Natural killer cell treated with Interleukin-12 subunit alpha and Interleukin-12 subunit beta and Interleukin-15 and Interleukin-18, amount 100 ng/mL, for 72 hours (primary cell): ENCODE results near the gene PDE4B. TPM values are rescaled to one million over a fixed set of nuclear protein-coding genes. Genes with fewer than 3 reads are reported as not detected.

Experiments
- ATAC-seq, 2 donors: fragments of 150-1000 bp; cut with Tn5 transposase in 1 of 2; sonication (Bioruptor Pico), chemical (Tn5 transposase) in 1 of 2; 2 replicates each; pipeline ENCODE4 v1.10.0; 2021
- DNase-seq: peaks from one replicate; pipeline ENCODE4 v3.0.0; 2022; ENCODE audit warnings: low spot score
- H3K27ac Mint-ChIP-seq, 2 donors: 1 replicate in 1 of 2; 2 replicates in 1 of 2; pipeline ENCODE4 v1.8.0; 2022; ENCODE audit warnings: mixed read lengths in 2 of 2, mild to moderate bottlenecking in 1 of 2, moderate library complexity in 1 of 2
- H3K27me3 Mint-ChIP-seq, 2 donors: 1 replicate in 1 of 2; 2 replicates in 1 of 2; pipeline ENCODE4 v1.8.0; 2022; ENCODE audit warnings: mixed read lengths in 2 of 2
- H3K36me3 Mint-ChIP-seq: one replicate; pipeline ENCODE4 v1.8.0; 2022; ENCODE audit warnings: mixed read lengths
- H3K4me1 Mint-ChIP-seq, 2 donors: 1 replicate in 1 of 2; 2 replicates in 1 of 2; pipeline ENCODE4 v1.8.0; 2022; ENCODE audit warnings: low read depth in 2 of 2, mixed read lengths in 2 of 2, mild to moderate bottlenecking in 1 of 2
- H3K4me3 Mint-ChIP-seq: one replicate; pipeline ENCODE4 v1.8.0; 2022; ENCODE audit warnings: mixed read lengths
- H3K9me3 Mint-ChIP-seq: 2 replicates; pipeline ENCODE4 v1.8.0; 2022; ENCODE audit warnings: mixed read lengths
- total RNA-seq, 2 donors: library from RNA; stranded (reverse); gene quantifications; one replicate each; pipeline ENCODE4 v1.2.3, GENCODE V29; 2022

PDE4B gene
- total RNA-seq, 2 donors from 2014 or later = 83.8 to 136 TPM

- Mint-ChIP-seq H3K27ac (peak overlapping the region in 1 of 2 donors; percentile 63), H3K4me3 (no peak overlapping the region), H3K9me3 (no peaks in the 10 kb centered on the region), H3K36me3 (peaks cover 80% of the 10 kb centered on the region), H3K4me1 (peaks cover 39 to 62% of the 10 kb centered on the region in 2 donors), H3K27me3 (no peaks in the 10 kb centered on the region)
- DNase-seq (no peak), ATAC-seq (no peak)
Observed at GRCh38 chr1:66365635-66366034, 572.9 kb downstream of the PDE4B start.

GRCh38 chr1:66366634-66367033, 573.9 kb downstream of the PDE4B start:
- peak overlapping the region; percentile 43 for H3K4me3 Mint-ChIP-seq
- peaks cover 84% of the 10 kb centered on the region for H3K36me3 Mint-ChIP-seq
- H3K9me3 Mint-ChIP-seq = peaks cover 5% of the 10 kb centered on the region
- peaks cover 44 to 68% of the 10 kb centered on the region in 2 donors for H3K4me1 Mint-ChIP-seq
- DNase-seq (no peak), ATAC-seq (peak in 1 of 2 donors; percentile 45)
- peak overlapping the region; percentile 63 to 84 for H3K27ac Mint-ChIP-seq
- no peaks in the 10 kb centered on the region for H3K27me3 Mint-ChIP-seq

DNA sequence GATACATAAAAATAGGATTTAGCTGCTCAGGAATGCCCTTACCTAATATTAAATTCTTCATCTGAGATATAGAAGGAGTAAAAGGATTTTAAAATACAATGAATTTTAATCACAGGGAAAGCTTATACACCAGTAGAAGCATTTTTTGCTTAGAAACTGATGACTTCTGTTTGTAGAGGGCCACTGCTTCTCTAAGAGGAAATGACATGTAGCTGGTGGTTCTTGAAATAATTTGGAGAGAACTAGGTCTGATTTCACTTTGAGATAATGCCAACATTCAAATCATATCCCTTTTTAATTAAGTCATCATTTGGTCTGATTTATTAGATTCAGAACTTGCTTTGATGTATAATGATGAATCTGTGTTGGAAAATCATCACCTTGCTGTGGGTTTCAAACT, 574.7 kb downstream of the PDE4B start:
- ATAC-seq (no peak), DNase-seq (no peak)
- no peaks in the 10 kb centered on the region for H3K27me3 Mint-ChIP-seq
- peaks cover 5% of the 10 kb centered on the region for H3K9me3 Mint-ChIP-seq
- peak overlapping the region; percentile 63 to 84 for H3K27ac Mint-ChIP-seq
- peaks cover 45 to 68% of the 10 kb centered on the region in 2 donors for H3K4me1 Mint-ChIP-seq
- H3K4me3 Mint-ChIP-seq = no peak overlapping the region
- H3K36me3 Mint-ChIP-seq = peaks cover 84% of the 10 kb centered on the region

DNA sequence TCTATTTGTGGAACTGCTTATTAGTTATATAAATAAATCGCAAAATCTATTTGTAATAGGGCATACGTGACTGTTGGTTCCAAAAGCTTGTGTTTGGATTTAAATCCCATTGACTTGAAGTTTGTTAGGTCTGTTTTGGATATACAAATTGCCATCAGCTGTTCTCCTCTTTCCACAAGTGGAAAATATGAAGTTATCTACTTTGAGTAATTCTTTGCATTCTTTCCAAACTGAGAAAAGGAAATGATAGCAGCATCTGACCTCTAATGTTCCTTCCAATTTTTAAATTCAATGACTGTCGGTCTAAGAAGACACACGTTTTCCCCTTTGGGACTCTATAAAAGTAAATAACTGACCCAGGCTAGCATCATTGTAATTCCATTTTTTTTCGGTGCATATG, 575.6 kb downstream of the PDE4B start:
- no peak overlapping the region for H3K4me3 Mint-ChIP-seq
- no peak for DNase-seq
- H3K27ac Mint-ChIP-seq = peak overlapping the region; percentile 10 to 84

GRCh38 chr1:66370462-66370971, 577.8 kb downstream of the PDE4B start:
- H3K27me3 Mint-ChIP-seq = no peaks in the 10 kb centered on the region
- peaks cover 70% of the 10 kb centered on the region for H3K36me3 Mint-ChIP-seq
- no peak for ATAC-seq
- peaks cover 5% of the 10 kb centered on the region for H3K9me3 Mint-ChIP-seq
- no peak for DNase-seq
- peaks cover 61 to 73% of the 10 kb centered on the region in 2 donors for H3K4me1 Mint-ChIP-seq
- H3K27ac Mint-ChIP-seq = peak overlapping the region; percentile 88 to 94
- peak overlapping the region; percentile 45 for H3K4me3 Mint-ChIP-seq

More for the DNA sequence above, 575.6 kb downstream of the PDE4B start:
- Mint-ChIP-seq H3K9me3 (peaks cover 5% of the 10 kb centered on the region), H3K27me3 (no peaks in the 10 kb centered on the region), H3K4me1 (peaks cover 50 to 68% of the 10 kb centered on the region in 2 donors), H3K36me3 (peaks cover 85% of the 10 kb centered on the region)
- ATAC-seq = no peak

DNA sequence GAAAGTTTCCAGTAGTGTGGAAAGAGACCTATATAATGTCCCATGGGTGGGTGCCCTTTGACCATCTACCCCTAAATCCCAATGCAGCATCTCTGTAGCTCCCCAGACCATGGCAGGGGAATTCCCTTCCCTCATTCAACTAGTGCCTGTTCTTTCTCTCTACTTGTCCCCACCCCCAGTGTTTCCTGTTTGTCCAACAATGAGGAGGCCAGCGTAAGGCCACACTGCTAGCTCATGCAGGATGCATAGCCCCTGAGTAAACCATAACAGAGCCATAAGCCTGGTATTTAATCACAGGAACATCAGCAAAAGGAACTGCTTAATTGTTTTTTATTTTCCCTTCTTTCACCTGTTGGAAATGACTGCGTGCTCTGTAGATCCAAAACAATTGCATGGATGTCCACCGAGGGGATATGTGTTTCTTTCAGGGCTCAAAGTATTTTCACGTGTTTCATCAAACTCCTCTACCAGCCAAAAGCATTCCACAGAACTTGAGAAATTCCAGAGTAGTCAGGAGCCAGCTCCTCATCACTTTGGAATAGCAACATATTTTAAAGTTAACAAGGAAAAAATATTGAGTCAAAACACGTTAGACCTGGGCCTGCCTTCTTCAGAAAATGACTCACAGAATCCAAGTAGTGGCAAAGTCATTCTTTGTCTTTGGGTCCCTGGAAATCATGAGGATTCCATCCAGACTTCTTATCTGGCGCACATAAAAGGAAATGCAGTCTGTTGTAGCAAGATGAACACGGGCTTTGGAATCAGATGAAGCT, 578.7 kb downstream of the PDE4B start:
- Mint-ChIP-seq H3K4me1 (peaks cover 68 to 79% of the 10 kb centered on the region in 2 donors), H3K9me3 (peaks cover 5% of the 10 kb centered on the region), H3K27ac (peak overlapping the region; percentile 88 to 94), H3K36me3 (peaks cover 62% of the 10 kb centered on the region), H3K27me3 (no peaks in the 10 kb centered on the region), H3K4me3 (peak overlapping the region; percentile 81)
- peak in 1 of 2 donors; percentile 37 for ATAC-seq
- no peak for DNase-seq

- peaks cover 61 to 68% of the 10 kb centered on the region in 2 donors for H3K4me1 Mint-ChIP-seq
- H3K36me3 Mint-ChIP-seq = peaks cover 51% of the 10 kb centered on the region
- DNase-seq (no peak), ATAC-seq (no peak)
- H3K27ac Mint-ChIP-seq = peak overlapping the region; percentile 88 to 94
- H3K4me3 Mint-ChIP-seq = peak overlapping the region; percentile 81
- no peaks in the 10 kb centered on the region for H3K27me3 Mint-ChIP-seq
- peaks cover 5% of the 10 kb centered on the region for H3K9me3 Mint-ChIP-seq
Observed at GRCh38 chr1:66372522-66373101, 579.9 kb downstream of the PDE4B start.

DNA sequence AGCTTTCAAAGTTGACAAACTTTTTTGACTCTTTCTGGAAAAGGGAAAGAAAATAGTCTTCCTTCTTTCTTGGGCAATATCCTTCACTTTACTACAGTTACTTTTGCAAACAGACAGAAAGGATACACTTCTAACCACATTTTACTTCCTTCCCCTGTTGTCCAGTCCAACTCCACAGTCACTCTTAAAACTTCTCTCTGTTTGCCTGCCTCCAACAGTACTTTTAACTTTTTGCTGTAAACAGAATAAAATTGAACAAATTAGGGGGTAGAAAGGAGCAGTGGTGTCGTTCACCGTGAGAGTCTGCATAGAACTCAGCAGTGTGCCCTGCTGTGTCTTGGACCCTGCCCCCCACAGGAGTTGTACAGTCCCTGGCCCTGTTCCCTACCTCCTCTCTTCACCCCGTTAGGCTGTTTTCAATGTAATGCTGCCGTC, 580.5 kb downstream of the PDE4B start:
- ATAC-seq (no peak), DNase-seq (no peak)
- Mint-ChIP-seq H3K4me1 (peaks cover 61 to 65% of the 10 kb centered on the region in 2 donors), H3K27me3 (no peaks in the 10 kb centered on the region), H3K27ac (peak overlapping the region; percentile 88 to 94), H3K4me3 (peak overlapping the region; percentile 81), H3K36me3 (peaks cover 47% of the 10 kb centered on the region), H3K9me3 (peaks cover 5% of the 10 kb centered on the region)

DNA sequence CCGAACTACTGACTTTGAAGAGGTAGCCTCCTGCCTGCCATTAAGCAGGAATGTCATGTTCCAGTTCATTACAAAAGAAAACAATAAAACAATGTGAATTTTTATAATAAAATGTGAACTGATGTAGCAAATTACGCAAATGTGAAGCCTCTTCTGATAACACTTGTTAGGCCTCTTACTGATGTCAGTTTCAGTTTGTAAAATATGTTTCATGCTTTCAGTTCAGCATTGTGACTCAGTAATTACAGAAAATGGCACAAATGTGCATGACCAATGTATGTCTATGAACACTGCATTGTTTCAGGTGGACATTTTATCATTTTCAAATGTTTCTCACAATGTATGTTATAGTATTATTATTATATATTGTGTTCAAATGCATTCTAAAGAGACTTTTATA, 581.5 kb downstream of the PDE4B start:
- peaks cover 37% of the 10 kb centered on the region for H3K36me3 Mint-ChIP-seq

DNA sequence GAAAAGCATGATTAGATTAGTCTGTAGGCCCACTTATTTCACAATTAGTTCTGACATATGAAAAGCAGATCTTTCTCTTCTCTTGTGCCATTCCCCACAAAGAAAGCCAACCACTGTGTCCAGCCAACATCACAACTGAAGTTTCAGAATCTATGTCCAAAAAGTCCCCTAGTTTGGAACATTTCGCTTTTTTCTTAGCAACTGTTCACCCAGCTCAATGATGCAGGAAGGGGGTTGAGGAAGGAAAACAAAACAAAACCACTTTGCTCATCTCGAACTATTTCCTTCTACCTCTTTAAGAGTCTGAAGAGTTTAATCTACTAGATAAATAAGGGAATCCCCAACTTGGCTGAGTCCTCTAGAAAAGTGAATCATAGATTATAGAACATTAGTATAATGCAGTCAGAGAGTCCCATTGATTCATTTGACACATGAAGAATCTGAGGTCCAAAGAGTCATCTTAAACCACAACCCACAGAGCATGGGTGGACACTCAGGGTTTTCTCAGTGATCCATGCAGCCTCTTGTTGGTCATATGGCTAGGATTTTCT, 581.9 kb downstream of the PDE4B start:
- H3K4me3 Mint-ChIP-seq = peak overlapping the region; percentile 81
- peaks cover 5% of the 10 kb centered on the region for H3K9me3 Mint-ChIP-seq
- H3K27ac Mint-ChIP-seq = peak overlapping the region; percentile 88 to 94
- no peaks in the 10 kb centered on the region for H3K27me3 Mint-ChIP-seq
- H3K4me1 Mint-ChIP-seq = peaks cover 56 to 61% of the 10 kb centered on the region in 2 donors
- DNase-seq (peak; percentile 72), ATAC-seq (peak; percentile 84 to 88)
- peaks cover 36% of the 10 kb centered on the region for H3K36me3 Mint-ChIP-seq

More for the DNA sequence above, 581.5 kb downstream of the PDE4B start:
- Mint-ChIP-seq H3K4me3 (peak overlapping the region; percentile 81), H3K27ac (peak overlapping the region; percentile 88 to 94), H3K27me3 (no peaks in the 10 kb centered on the region), H3K4me1 (peaks cover 59 to 60% of the 10 kb centered on the region in 2 donors), H3K9me3 (peaks cover 5% of the 10 kb centered on the region)
- ATAC-seq (peak; percentile 66 to 77), DNase-seq (no peak)

DNA sequence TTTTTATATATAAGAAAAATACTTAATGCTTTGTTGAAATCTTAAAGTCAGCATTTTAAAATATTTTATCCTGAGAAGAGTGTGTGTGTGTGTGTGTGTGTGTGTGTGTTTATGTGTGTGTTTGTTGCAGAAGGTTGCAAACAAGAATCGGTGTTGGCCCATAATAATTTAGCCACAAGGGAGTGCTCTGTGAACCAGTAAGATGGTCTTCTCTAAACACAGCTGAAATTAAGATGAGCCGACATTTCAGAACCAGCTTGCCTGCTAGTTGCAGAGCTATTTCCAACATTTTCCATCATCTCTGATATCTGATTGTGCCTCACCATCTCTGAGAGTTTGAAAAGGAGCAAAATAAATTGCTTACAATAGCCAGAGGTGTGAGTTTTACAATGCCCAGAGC, 582.4 kb downstream of the PDE4B start:
- H3K27me3 Mint-ChIP-seq = no peaks in the 10 kb centered on the region
- DNase-seq = no peak
- H3K4me1 Mint-ChIP-seq = peaks cover 54 to 60% of the 10 kb centered on the region in 2 donors
- H3K9me3 Mint-ChIP-seq = peaks cover 5% of the 10 kb centered on the region
- peak overlapping the region; percentile 81 for H3K4me3 Mint-ChIP-seq
- H3K36me3 Mint-ChIP-seq = peaks cover 35% of the 10 kb centered on the region
- ATAC-seq = no peak
- peak overlapping the region; percentile 88 to 94 for H3K27ac Mint-ChIP-seq

GRCh38 chr1:66380452-66381212, 587.9 kb downstream of the PDE4B start:
- peak; percentile 54 to 62 for ATAC-seq
- Mint-ChIP-seq H3K27me3 (no peaks in the 10 kb centered on the region), H3K4me3 (no peak overlapping the region), H3K27ac (peak overlapping the region; percentile 6 to 14), H3K36me3 (peaks cover 15% of the 10 kb centered on the region), H3K4me1 (peaks cover 17 to 26% of the 10 kb centered on the region in 2 donors), H3K9me3 (peaks cover 3% of the 10 kb centered on the region)
- DNase-seq = no peak

GRCh38 chr1:66381621-66382275, 589.1 kb downstream of the PDE4B start:
- H3K4me3 Mint-ChIP-seq = no peak overlapping the region
- ATAC-seq = peak in 1 of 2 donors; percentile 9
- peaks cover 24% of the 10 kb centered on the region for H3K36me3 Mint-ChIP-seq
- peaks cover 9 to 18% of the 10 kb centered on the region in 2 donors for H3K4me1 Mint-ChIP-seq
- H3K27ac Mint-ChIP-seq = no peak overlapping the region
- no peak for DNase-seq
- H3K9me3 Mint-ChIP-seq = peaks cover 3% of the 10 kb centered on the region
- H3K27me3 Mint-ChIP-seq = no peaks in the 10 kb centered on the region
